C4-2B (cell line): ENCODE measurements around the gene SLC39A3.

Source experiments
- ZFX ChIP-seq: fragments of 450-650 bp; IDR thresholded peaks from 2 replicates; pipeline ENCODE4 v1.6.1; 2017
- TF ChIP-seq, protein P1 (sequence below): fragments of 450-650 bp; conservative IDR thresholded peaks from 2 replicates; pipeline ENCODE4 v1.5.1; 2017; ENCODE audit warnings: mild to moderate bottlenecking

DNA sequence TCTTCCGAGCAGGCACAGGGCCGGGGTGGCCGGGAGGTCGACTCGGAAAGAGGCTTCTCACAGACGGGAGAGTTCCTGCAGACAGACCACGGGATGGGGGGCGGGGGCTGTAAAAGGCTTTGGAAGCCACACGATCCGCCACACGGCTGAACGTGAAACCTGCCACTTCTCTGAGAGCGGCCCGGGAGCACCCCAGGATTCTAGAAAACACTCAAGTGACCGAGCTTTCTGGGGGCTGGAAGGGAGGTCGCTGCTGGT lies 15.6 kb upstream of the SLC39A3 start:
- TF ChIP-seq, protein P1, sequence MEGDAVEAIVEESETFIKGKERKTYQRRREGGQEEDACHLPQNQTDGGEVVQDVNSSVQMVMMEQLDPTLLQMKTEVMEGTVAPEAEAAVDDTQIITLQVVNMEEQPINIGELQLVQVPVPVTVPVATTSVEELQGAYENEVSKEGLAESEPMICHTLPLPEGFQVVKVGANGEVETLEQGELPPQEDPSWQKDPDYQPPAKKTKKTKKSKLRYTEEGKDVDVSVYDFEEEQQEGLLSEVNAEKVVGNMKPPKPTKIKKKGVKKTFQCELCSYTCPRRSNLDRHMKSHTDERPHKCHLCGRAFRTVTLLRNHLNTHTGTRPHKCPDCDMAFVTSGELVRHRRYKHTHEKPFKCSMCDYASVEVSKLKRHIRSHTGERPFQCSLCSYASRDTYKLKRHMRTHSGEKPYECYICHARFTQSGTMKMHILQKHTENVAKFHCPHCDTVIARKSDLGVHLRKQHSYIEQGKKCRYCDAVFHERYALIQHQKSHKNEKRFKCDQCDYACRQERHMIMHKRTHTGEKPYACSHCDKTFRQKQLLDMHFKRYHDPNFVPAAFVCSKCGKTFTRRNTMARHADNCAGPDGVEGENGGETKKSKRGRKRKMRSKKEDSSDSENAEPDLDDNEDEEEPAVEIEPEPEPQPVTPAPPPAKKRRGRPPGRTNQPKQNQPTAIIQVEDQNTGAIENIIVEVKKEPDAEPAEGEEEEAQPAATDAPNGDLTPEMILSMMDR = no peak
- TF ChIP-seq ZFX = no peak
